Measurements from ENCODE around the gene CEP131. TPM values are rescaled to one million over a fixed set of nuclear protein-coding genes. Genes with fewer than 3 reads are reported as not detected.

Gene CEP131
- total RNA-seq, 4 donors from 2014 or later: 3.5 to 77.6 (median 9.8) TPM

- Histone ChIP-seq H3K4me3 (peak overlapping the region; percentile 20 to 46 (median 30)), H3K36me3 (no peaks in the 10 kb centered on the region), H3K4me1 (peaks cover 0 to 4% (median 0%) of the 10 kb centered on the region in 4 donors)
These were observed 63.0 kb downstream of the CEP131 start for GRCh38 chr17:81159611-81160265.

GRCh38 chr17:81158688-81159590 lies 63.8 kb downstream of the CEP131 start:
- Histone ChIP-seq H3K27ac (no peak overlapping the region), H3K4me3 (no peak overlapping the region), H3K36me3 (no peaks in the 10 kb centered on the region), H3K27me3 (no peaks in the 10 kb centered on the region), H3K9me3 (no peaks in the 10 kb centered on the region), H3K4me1 (peaks cover 0 to 4% (median 0%) of the 10 kb centered on the region in 4 donors)
- no peak for DNase-seq
- TF ChIP-seq POLR2A (IDR thresholded peaks at IDR 0.05): no peak
- TF ChIP-seq CTCF (IDR thresholded peaks at IDR 0.05): no peak

More at GRCh38 chr17:81159611-81160265, 63.0 kb downstream of the CEP131 start:
- Histone ChIP-seq H3K27me3 (no peaks in the 10 kb centered on the region), H3K27ac (peak overlapping the region in 2 of 4 donors; percentile 3 to 58), H3K9me3 (no peaks in the 10 kb centered on the region)
- TF ChIP-seq POLR2A (IDR thresholded peaks at IDR 0.05): no peak
- no peak for TF ChIP-seq CTCF (IDR thresholded peaks at IDR 0.05)
- DNase-seq: no peak

GRCh38 chr17:81157848-81158687 lies 64.7 kb downstream of the CEP131 start:
- H3K27me3 ChIP-seq: no peaks in the 10 kb centered on the region
- no peaks in the 10 kb centered on the region for H3K36me3 ChIP-seq
- no peaks in the 10 kb centered on the region for H3K9me3 ChIP-seq
- no peak for DNase-seq
- peaks cover 0 to 4% (median 0%) of the 10 kb centered on the region in 4 donors for H3K4me1 ChIP-seq
- H3K4me3 ChIP-seq: no peak overlapping the region
- TF ChIP-seq CTCF (IDR thresholded peaks at IDR 0.05) (no peak), POLR2A (IDR thresholded peaks at IDR 0.05) (no peak)
- no peak overlapping the region for H3K27ac ChIP-seq

- no peak for TF ChIP-seq CTCF (IDR thresholded peaks at IDR 0.05)
- no peak for TF ChIP-seq POLR2A (IDR thresholded peaks at IDR 0.05)
- H3K27ac ChIP-seq: no peak overlapping the region
- H3K4me3 ChIP-seq: no peak overlapping the region
- H3K27me3 ChIP-seq: no peaks in the 10 kb centered on the region
- H3K36me3 ChIP-seq: no peaks in the 10 kb centered on the region
- H3K4me1 ChIP-seq: peaks cover 0 to 4% (median 0%) of the 10 kb centered on the region in 4 donors
- H3K9me3 ChIP-seq: no peaks in the 10 kb centered on the region
- DNase-seq: no peak
These were observed 65.6 kb downstream of the CEP131 start for GRCh38 chr17:81156866-81157805.
